WTC11 (cell line): ENCODE results near the gene PRRG2. TPM values are rescaled to one million over a fixed set of nuclear protein-coding genes. Genes with fewer than 3 reads are reported as not detected.

Source experiments
- ATAC-seq: fragments of 200-7000 bp; cut with Tn5 transposase; 2 replicates; pipeline ENCODE4 v1.10.0; 2021; ENCODE audit warnings: mild to moderate bottlenecking, moderate library complexity
- CTCF ChIA-PET: fragments of 300-600 bp; sonication (Branson Sonifier 250); formaldehyde crosslinking; loops from one replicate; lab custom pipeline; 2021; ENCODE audit warnings: antibody characterized with exemption; lab: Charles Lee
- POLR2A ChIA-PET: fragments of 350-600 bp; sonication (Branson Sonifier 250); formaldehyde crosslinking; loops from one replicate; lab custom pipeline; 2021; ENCODE audit warnings: antibody characterized with exemption; lab: Charles Lee
- DNase-seq: peaks from one replicate; pipeline ENCODE4 v3.0.0; 2021; ENCODE audit warnings: low spot score
- H3K27ac Mint-ChIP-seq: 2 replicates; pipeline ENCODE4 v1.8.0; 2021; ENCODE audit warnings: mixed read lengths
- H3K27me3 Mint-ChIP-seq: 2 replicates; pipeline ENCODE4 v1.8.0; 2021; ENCODE audit warnings: low read depth, mild to moderate bottlenecking, moderate library complexity, mixed read lengths
- H3K36me3 Mint-ChIP-seq: 2 replicates; pipeline ENCODE4 v1.8.0; 2021; ENCODE audit warnings: mixed read lengths
- H3K4me1 Mint-ChIP-seq: 2 replicates; pipeline ENCODE4 v1.8.0; 2022; ENCODE audit warnings: mixed read lengths
- H3K4me3 Mint-ChIP-seq: 2 replicates; pipeline ENCODE4 v1.8.0; 2021; ENCODE audit warnings: mild to moderate bottlenecking, moderate library complexity, mixed read lengths
- H3K9me3 Mint-ChIP-seq: 2 replicates; pipeline ENCODE4 v1.8.0; 2021; ENCODE audit warnings: mixed read lengths
- ARID4B ChIP-seq: sonication (generic); formaldehyde crosslinking; IDR thresholded peaks from 2 replicates; pipeline ENCODE4 v1.8.0; 2023; ENCODE audit warnings: missing genetic modification reagents, mild to moderate bottlenecking, borderline replicate concordance
- CBFB ChIP-seq: sonication (generic); formaldehyde crosslinking; IDR thresholded peaks from 2 replicates; pipeline ENCODE4 v1.8.1; 2022; ENCODE audit warnings: mild to moderate bottlenecking, low read depth, missing genetic modification reagents
- CTCF ChIP-seq: fragments of 200-600 bp; IDR thresholded peaks from 2 replicates; pipeline ENCODE4 v1.8.0; 2022; ENCODE audit warnings: antibody characterized with exemption
- HMGXB4 ChIP-seq: sonication (generic); formaldehyde crosslinking; IDR thresholded peaks from 2 replicates; pipeline ENCODE4 v1.8.1; 2023; ENCODE audit warnings: mild to moderate bottlenecking, moderate library complexity, missing genetic modification reagents
- IRF2 ChIP-seq: sonication (generic); formaldehyde crosslinking; IDR thresholded peaks from 2 replicates; pipeline ENCODE4 v1.8.0; 2022; ENCODE audit warnings: low read depth, missing genetic modification reagents, borderline replicate concordance
- JUN ChIP-seq: sonication (generic); formaldehyde crosslinking; IDR thresholded peaks from 2 replicates; pipeline ENCODE4 v1.8.0; 2023; ENCODE audit warnings: mild to moderate bottlenecking, missing genetic modification reagents
- MAX ChIP-seq: sonication (generic); formaldehyde crosslinking; IDR thresholded peaks from 2 replicates; pipeline ENCODE4 v1.8.0; 2022; ENCODE audit warnings: mild to moderate bottlenecking, missing genetic modification reagents
- NFYB ChIP-seq: sonication (generic); formaldehyde crosslinking; conservative IDR thresholded peaks from 2 replicates; pipeline ENCODE4 v1.8.0; 2022; ENCODE audit warnings: low read depth, missing genetic modification reagents
- SMAD3 ChIP-seq: sonication (generic); formaldehyde crosslinking; IDR thresholded peaks from 2 replicates; pipeline ENCODE4 v1.8.0; 2022; ENCODE audit warnings: missing genetic modification reagents, mild to moderate bottlenecking, borderline replicate concordance
- TP53 ChIP-seq: sonication (generic); formaldehyde crosslinking; IDR thresholded peaks from 2 replicates; pipeline ENCODE4 v1.8.1; 2023; ENCODE audit warnings: mild to moderate bottlenecking, missing genetic modification reagents
- USF1 ChIP-seq: sonication (generic); formaldehyde crosslinking; IDR thresholded peaks from 2 replicates; pipeline ENCODE4 v1.8.0; 2022; ENCODE audit warnings: mild to moderate bottlenecking, missing genetic modification reagents
- ZNF138 ChIP-seq: sonication (generic); formaldehyde crosslinking; conservative IDR thresholded peaks from 2 replicates; pipeline ENCODE4 v1.8.1; 2022; ENCODE audit warnings: mild to moderate bottlenecking, moderate library complexity, missing genetic modification reagents
- ZNF263 ChIP-seq: sonication (generic); formaldehyde crosslinking; IDR thresholded peaks from 2 replicates; pipeline ENCODE4 v1.8.1; 2022; ENCODE audit warnings: low read depth, mild to moderate bottlenecking, moderate library complexity, missing genetic modification reagents
- ZNF532 ChIP-seq: fragments of 250-450 bp; sonication (Bioruptor Pico); IDR thresholded peaks from 2 replicates; pipeline ENCODE4 v1.9.0; 2021; ENCODE audit warnings: mild to moderate bottlenecking, borderline replicate concordance
- total RNA-seq: library from RNA; stranded (reverse); gene quantifications from 3 replicates; pipeline ENCODE4 v1.2.3, GENCODE V29; 2021

The PRRG2 gene
- total RNA-seq, 1 experiment from 2014 or later, result 5.9 TPM

GRCh38 chr19:49605605-49606004 lies 24.5 kb downstream of the PRRG2 start:
- Mint-ChIP-seq H3K4me1 (no peaks in the 10 kb centered on the region), H3K27me3 (no peaks in the 10 kb centered on the region), H3K27ac (no peak overlapping the region), H3K36me3 (peaks cover 60% of the 10 kb centered on the region), H3K9me3 (no peaks in the 10 kb centered on the region), H3K4me3 (no peak overlapping the region)
- POLR2A ChIA-PET, result no interaction called here
- no peak for DNase-seq
- no peak for TF ChIP-seq ZNF263
- TF ChIP-seq TP53 (CRISPR knock-in tag), result no peak
- TF ChIP-seq ZNF532 (CRISPR knock-in tag), result no peak
- no peak for TF ChIP-seq USF1
- ATAC-seq, result no peak
- CTCF ChIA-PET, result no interaction called here

- ChIA-PET POLR2A (interaction anchor here (0.7 kb wide), 1 partner anchor 1864 kb away, joined by 3 read pairs; no protein-coding TSS in a partner anchor), CTCF (interaction anchor here (0.6 to 1.2 kb wide), 2 partner anchors 29 to 75 kb away, joined by 3 read pairs; no protein-coding TSS in a partner anchor)
- H3K36me3 Mint-ChIP-seq, result peaks cover 52% of the 10 kb centered on the region
- H3K4me1 Mint-ChIP-seq, result no peaks in the 10 kb centered on the region
- no peaks in the 10 kb centered on the region for H3K27me3 Mint-ChIP-seq
- H3K27ac Mint-ChIP-seq, result no peak overlapping the region
- TF ChIP-seq NFYB (CRISPR knock-in tag) (no peak), HMGXB4 (CRISPR knock-in tag) (no peak), ZNF138 (CRISPR knock-in tag) (no peak), ARID4B (CRISPR knock-in tag) (no peak), CBFB (CRISPR knock-in tag) (no peak), JUN (no peak), MAX (CRISPR knock-in tag) (no peak), SMAD3 (no peak), CTCF (no peak), IRF2 (CRISPR knock-in tag) (no peak)
- H3K4me3 Mint-ChIP-seq, result no peak overlapping the region
- ATAC-seq (no peak), DNase-seq (no peak)
- no peaks in the 10 kb centered on the region for H3K9me3 Mint-ChIP-seq
These were observed 28.5 kb downstream of the PRRG2 start for GRCh38 chr19:49609499-49610092.
